Measurements from ENCODE around the gene SH3GL2.

DNA sequence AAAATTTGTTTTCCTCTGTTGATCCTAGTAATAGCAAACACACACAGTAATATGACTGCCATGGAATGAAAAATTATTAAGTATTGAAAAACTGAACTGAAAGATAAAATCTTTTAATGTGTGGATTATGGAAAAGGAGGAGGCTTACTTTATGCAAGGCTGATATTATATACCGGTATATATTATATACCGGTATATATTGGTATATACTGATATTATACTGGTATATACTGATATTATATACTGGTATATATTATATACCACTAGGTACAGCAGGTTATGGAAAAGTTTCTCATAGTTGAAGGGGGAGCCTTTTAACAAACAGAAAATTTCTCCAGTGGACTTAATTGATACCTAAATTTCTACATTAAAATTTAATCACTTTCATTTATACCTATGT lies 181.4 kb downstream of the SH3GL2 start:
- TF ChIP-seq, protein P1, sequence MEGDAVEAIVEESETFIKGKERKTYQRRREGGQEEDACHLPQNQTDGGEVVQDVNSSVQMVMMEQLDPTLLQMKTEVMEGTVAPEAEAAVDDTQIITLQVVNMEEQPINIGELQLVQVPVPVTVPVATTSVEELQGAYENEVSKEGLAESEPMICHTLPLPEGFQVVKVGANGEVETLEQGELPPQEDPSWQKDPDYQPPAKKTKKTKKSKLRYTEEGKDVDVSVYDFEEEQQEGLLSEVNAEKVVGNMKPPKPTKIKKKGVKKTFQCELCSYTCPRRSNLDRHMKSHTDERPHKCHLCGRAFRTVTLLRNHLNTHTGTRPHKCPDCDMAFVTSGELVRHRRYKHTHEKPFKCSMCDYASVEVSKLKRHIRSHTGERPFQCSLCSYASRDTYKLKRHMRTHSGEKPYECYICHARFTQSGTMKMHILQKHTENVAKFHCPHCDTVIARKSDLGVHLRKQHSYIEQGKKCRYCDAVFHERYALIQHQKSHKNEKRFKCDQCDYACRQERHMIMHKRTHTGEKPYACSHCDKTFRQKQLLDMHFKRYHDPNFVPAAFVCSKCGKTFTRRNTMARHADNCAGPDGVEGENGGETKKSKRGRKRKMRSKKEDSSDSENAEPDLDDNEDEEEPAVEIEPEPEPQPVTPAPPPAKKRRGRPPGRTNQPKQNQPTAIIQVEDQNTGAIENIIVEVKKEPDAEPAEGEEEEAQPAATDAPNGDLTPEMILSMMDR (IDR thresholded peaks at IDR 0.05) = no peak
- no peak for TF ChIP-seq POLR2A (IDR thresholded peaks at IDR 0.05)

All from thyroid gland (tissue), 4 donors.